IMR-90 (cell line): ENCODE results near the gene PMEPA1. TPM values are rescaled to one million over a fixed set of nuclear protein-coding genes. Genes with fewer than 3 reads are reported as not detected.

Experiments used
- ATAC-seq: fragments of 200-7000 bp; cut with Tn5 transposase; 2 replicates; pipeline ENCODE4 v1.9.1; 2020; ENCODE audit warnings: low read depth, mild to moderate bottlenecking, moderate library complexity
- BruUV-seq: library from RNA; stranded (reverse); fragments of 400-500 nt; replicated peaks from 2 replicates; lab custom pipeline; 2021; lab: Mats Ljungman, UMichigan
- CTCF ChIA-PET: fragments of 300-600 bp; formaldehyde crosslinking; extraction: SDS; loops from one replicate; lab custom pipeline; 2021; ENCODE audit warnings: antibody characterized with exemption; lab: Yijun Ruan, JAX
- POLR2A ChIA-PET: fragments of 300-600 bp; sonication (Branson Sonifier 250); formaldehyde crosslinking; loops from one replicate; lab custom pipeline; 2022; ENCODE audit warnings: antibody characterized with exemption; ENCODE audit not compliant: unreplicated experiment; lab: Charles Lee
- DNase-seq: peaks from one replicate; pipeline ENCODE4 v3.0.0; 2013
- H2AFZ ChIP-seq: replicated peaks from 2 replicates; pipeline ENCODE3; 2013; ENCODE audit warnings: low read length, mild to moderate bottlenecking; ENCODE audit not compliant: poor library complexity
- H2AK5ac ChIP-seq: 2 replicates; pipeline ENCODE4 v1.6.1; 2013; ENCODE audit warnings: low read depth, low read length, inconsistent platforms
- H2AK9ac ChIP-seq: replicated peaks from 2 replicates; pipeline ENCODE3; 2013; ENCODE audit warnings: mild to moderate bottlenecking, low read depth, low read length, moderate library complexity; ENCODE audit not compliant: poor library complexity
- H2BK120ac ChIP-seq: 2 replicates; pipeline ENCODE4 v1.6.1; 2013; ENCODE audit warnings: low read depth, low read length, inconsistent platforms
- H2BK15ac ChIP-seq: 3 replicates; pipeline ENCODE4 v1.6.1; 2013; ENCODE audit warnings: low read depth, low read length, inconsistent platforms
- H2BK20ac ChIP-seq: 2 replicates; pipeline ENCODE4 v1.6.1; 2013; ENCODE audit warnings: low read depth, mild to moderate bottlenecking, inconsistent platforms, low read length, moderate library complexity
- H2BK5ac ChIP-seq: 2 replicates; pipeline ENCODE4 v1.6.1; 2013; ENCODE audit warnings: mild to moderate bottlenecking, low read depth, low read length, inconsistent platforms; ENCODE audit not compliant: poor library complexity, severe bottlenecking
- H3K14ac ChIP-seq: replicated peaks from 2 replicates; pipeline ENCODE4 v1.6.1; 2013; ENCODE audit warnings: low read depth, low read length, inconsistent platforms
- H3K18ac ChIP-seq: 2 replicates; pipeline ENCODE4 v1.6.1; 2013; ENCODE audit warnings: low read depth, low read length, control low read depth
- H3K23ac ChIP-seq: 2 replicates; pipeline ENCODE4 v1.6.1; 2013; ENCODE audit warnings: low read depth, low read length, inconsistent platforms
- H3K27ac ChIP-seq: 2 replicates; pipeline ENCODE4 v1.5.1; 2013; ENCODE audit warnings: mild to moderate bottlenecking, control low read depth, low read length; ENCODE audit not compliant: insufficient read depth
- H3K27me3 ChIP-seq: 2 replicates; pipeline ENCODE4 v1.6.1; 2013; ENCODE audit warnings: low read length; ENCODE audit not compliant: control insufficient read depth, insufficient read depth
- H3K36me3 ChIP-seq: 2 replicates; pipeline ENCODE4 v1.6.1; 2013; ENCODE audit warnings: low read length, mixed read lengths; ENCODE audit not compliant: control insufficient read depth, insufficient read depth
- H3K4ac ChIP-seq: 2 replicates; pipeline ENCODE4 v1.6.1; 2013; ENCODE audit warnings: low read depth, low read length, inconsistent platforms
- H3K4me1 ChIP-seq: 2 replicates; pipeline ENCODE4 v1.6.1; 2013; ENCODE audit warnings: low read length, mixed read lengths; ENCODE audit not compliant: control insufficient read depth, insufficient read depth
- H3K4me2 ChIP-seq: 2 replicates; pipeline ENCODE4 v1.6.1; 2013; ENCODE audit warnings: low read depth, mild to moderate bottlenecking, control low read depth, low read length, moderate library complexity
- H3K4me3 ChIP-seq: 2 replicates; pipeline ENCODE4 v1.5.1; 2013; ENCODE audit warnings: low read depth, mild to moderate bottlenecking, control low read depth, low read length, moderate library complexity; ENCODE audit not compliant: insufficient read depth
- H3K56ac ChIP-seq: 2 replicates; pipeline ENCODE4 v1.6.1; 2013; ENCODE audit warnings: low read length, inconsistent platforms; ENCODE audit not compliant: insufficient read depth; ENCODE audit errors: extremely low read depth
- H3K79me1 ChIP-seq, 2 experiments: 2 replicates each; pipeline ENCODE4 v1.6.1; 2013; ENCODE audit warnings: low read length in 2 of 2, inconsistent platforms in 1 of 2, low read depth in 1 of 2
- H3K9ac ChIP-seq: 2 replicates; pipeline ENCODE4 v1.6.1; 2013; ENCODE audit warnings: low read depth, low read length, control low read depth
- H3K9me1 ChIP-seq: 2 replicates; pipeline ENCODE4 v1.6.1; 2013; ENCODE audit warnings: low read length, inconsistent platforms; ENCODE audit not compliant: insufficient read depth
- H3K9me3 ChIP-seq: 2 replicates; pipeline ENCODE4 v1.6.1; 2013; ENCODE audit warnings: low read length; ENCODE audit not compliant: control insufficient read depth, insufficient read depth
- H4K20me1 ChIP-seq: 2 replicates; pipeline ENCODE4 v1.6.1; 2013; ENCODE audit warnings: low read length, inconsistent platforms; ENCODE audit not compliant: insufficient read depth
- H4K5ac ChIP-seq: 2 replicates; pipeline ENCODE4 v1.6.1; 2013; ENCODE audit warnings: mild to moderate bottlenecking, low read depth, low read length, control low read depth
- H4K8ac ChIP-seq, 2 experiments: 2 replicates each; pipeline ENCODE4 v1.6.1; 2013; ENCODE audit warnings: low read depth in 2 of 2, low read length in 2 of 2, control low read depth in 1 of 2, inconsistent platforms in 1 of 2
- H4K91ac ChIP-seq: 2 replicates; pipeline ENCODE4 v1.6.1; 2013; ENCODE audit warnings: low read depth, low read length, inconsistent platforms; ENCODE audit not compliant: insufficient read depth
- BHLHE40 ChIP-seq: fragments of 150-350 bp; IDR thresholded peaks from 2 replicates; pipeline ENCODE4 v1.6.1; 2016; ENCODE audit warnings: mild to moderate bottlenecking, low read depth, low read length
- ELK1 ChIP-seq: fragments of 150-350 bp; IDR thresholded peaks from 2 replicates; pipeline ENCODE4 v1.6.1; 2016; ENCODE audit warnings: low read depth, mild to moderate bottlenecking, low read length, moderate library complexity, borderline replicate concordance
- FOS ChIP-seq: fragments of 150-350 bp; IDR thresholded peaks from 2 replicates; pipeline ENCODE4 v1.6.1; 2016; ENCODE audit warnings: low read depth, low read length
- MAFK ChIP-seq: IDR thresholded peaks from 2 replicates; pipeline ENCODE4 v1.6.1; 2012; ENCODE audit warnings: low read depth, low read length, improper control_type of control experiment
- MXI1 ChIP-seq: IDR thresholded peaks from 2 replicates; pipeline ENCODE4 v1.6.1; 2012; ENCODE audit warnings: low read depth, mild to moderate bottlenecking, low read length, moderate library complexity, borderline replicate concordance
- POLR2A ChIP-seq: IDR thresholded peaks from 2 replicates; pipeline ENCODE4 v1.6.1; 2012; ENCODE audit warnings: mild to moderate bottlenecking, low read depth, low read length
- RFX5 ChIP-seq: IDR thresholded peaks from 2 replicates; pipeline ENCODE4 v1.8.0; 2012; ENCODE audit warnings: low read depth, mild to moderate bottlenecking, low read length, moderate library complexity
- WGBS, 2 experiments: methylation state at CpG; one replicate each; pipeline versions ENCODE4 v1.1.5 to v1.1.7; 2013; ENCODE audit warnings: missing lambda C conversion rate in 2 of 2; ENCODE audit not compliant: insufficient read length in 1 of 2; ENCODE audit errors: extremely low coverage in 2 of 2; 5-methylcytosine and 5-hydroxymethylcytosine counted together
- dilution Hi-C: fragments of 300-500 bp; cut with HindIII; formaldehyde crosslinking; loops from one replicate; pipeline ENCODE4 v1.14.3; 2018; ENCODE audit warnings: low sequenced_read_pairs; ENCODE audit not compliant: unreplicated experiment
- in situ Hi-C: fragments of 300-500 bp; cut with MboI; formaldehyde crosslinking; loops from 3 replicates; pipeline ENCODE4 v1.14.3; 2019; ENCODE audit warnings: low sequenced_read_pairs, inconsistent platforms, mixed read lengths
- intact Hi-C: fragments of 100-400 bp; cut with micrococcal nuclease; formaldehyde crosslinking; loops from 2 replicates; pipeline ENCODE4 v1.10.0; 2022
- polyA plus RNA-seq, 3 experiments: library from polyadenylated mRNA; depleted of rRNA; stranded (reverse); fragments of >200 nt; gene quantifications; 2 replicates each; pipeline ENCODE4 v1.2.3, GENCODE V29; 2012; ENCODE audit warnings: low replicate concordance in 1 of 3
- total RNA-seq: library from RNA; depleted of rRNA; stranded (reverse); fragments of >200 nt; gene quantifications from 2 replicates; pipeline ENCODE4 v1.2.3, GENCODE V29; 2012

PMEPA1 gene
- total and polyA plus RNA-seq, 2 of the 4 experiments (the other 2 are of a cell fraction), result 2.0 to 6.9 TPM

- TF ChIP-seq FOS, result no peak
- no peak for TF ChIP-seq POLR2A
- no peak for TF ChIP-seq MXI1
Observed at GRCh38 chr20:57638895-57639236, 70.9 kb downstream of the PMEPA1 start (continued).

- 67% methylated on average over 1 of the region's 7 CpGs; no CpG with 5 or more reads in 1 of the 2 experiments for WGBS, 2 experiments
- ATAC-seq, result no peak
Observed at GRCh38 chr20:57638173-57638894, 71.5 kb downstream of the PMEPA1 start.

More at GRCh38 chr20:57638173-57638894, 71.5 kb downstream of the PMEPA1 start:
- BruUV-seq, result no TSS peak
- Histone ChIP-seq H3K9me1 (no peaks in the 10 kb centered on the region), H4K5ac (no peak overlapping the region), H4K20me1 (no peaks in the 10 kb centered on the region), H2BK15ac (no peak overlapping the region), H3K4me1 (no peaks in the 10 kb centered on the region), H3K14ac (no peak overlapping the region), H4K8ac (no peak overlapping the region), H2BK5ac (no peak overlapping the region), H3K4me3 (no peak overlapping the region), H3K9me3 (no peaks in the 10 kb centered on the region), H3K56ac (no peak overlapping the region), H3K36me3 (no peaks in the 10 kb centered on the region), H2AFZ (no peak overlapping the region), H3K79me1 (no peaks in the 10 kb centered on the region), H2BK120ac (no peak overlapping the region), H3K9ac (no peak overlapping the region), H3K18ac (no peak overlapping the region), H3K23ac (no peak overlapping the region), H2AK9ac (no peak overlapping the region), H4K91ac (no peak overlapping the region), H3K4ac (no peak overlapping the region), H3K27me3 (peaks cover 5% of the 10 kb centered on the region), H2AK5ac (no peak overlapping the region), H2BK20ac (no peak overlapping the region), H3K27ac (no peak overlapping the region), H3K4me2 (no peak overlapping the region)
- dilution Hi-C loops (no loop called here), intact Hi-C loops (no loop called here), in situ Hi-C loops (no loop called here)
- POLR2A ChIA-PET, result no interaction called here
- CTCF ChIA-PET, result no interaction called here
- TF ChIP-seq MAFK (no peak), POLR2A (no peak), BHLHE40 (no peak), RFX5 (no peak), ELK1 (no peak)
- no peak for DNase-seq
